Activated naive CD4-positive, alpha-beta T cell treated with anti-CD3 and anti-CD28 coated beads, Interleukin-2, amount 50 U/mL, for 24 hours (primary cell): ENCODE results near the gene RUFY4.

Experiments used
- H3K27ac Mint-ChIP-seq: one replicate; pipeline ENCODE4 v1.8.0; 2021; ENCODE audit warnings: mild to moderate bottlenecking, mixed read lengths
- H3K27me3 Mint-ChIP-seq: one replicate; pipeline ENCODE4 v1.8.0; 2021; ENCODE audit warnings: mixed read lengths
- H3K36me3 Mint-ChIP-seq: one replicate; pipeline ENCODE4 v1.8.0; 2021; ENCODE audit warnings: mixed read lengths
- H3K4me1 Mint-ChIP-seq: one replicate; pipeline ENCODE4 v1.8.0; 2021; ENCODE audit warnings: mixed read lengths
- H3K4me3 Mint-ChIP-seq: one replicate; pipeline ENCODE4 v1.8.0; 2021; ENCODE audit warnings: mild to moderate bottlenecking, mixed read lengths
- H3K9me3 Mint-ChIP-seq: one replicate; pipeline ENCODE4 v1.8.0; 2021; ENCODE audit warnings: mixed read lengths

Gene RUFY4

GRCh38 chr2:218069606-218070300 is 700 bp downstream of the RUFY4 start:
- no peaks in the 10 kb centered on the region for H3K36me3 Mint-ChIP-seq
- H3K27me3 Mint-ChIP-seq = peaks cover 1% of the 10 kb centered on the region
- no peak overlapping the region for H3K4me3 Mint-ChIP-seq
- no peak overlapping the region for H3K27ac Mint-ChIP-seq
- peaks cover 8% of the 10 kb centered on the region for H3K4me1 Mint-ChIP-seq
- no peaks in the 10 kb centered on the region for H3K9me3 Mint-ChIP-seq

- Mint-ChIP-seq H3K9me3 (no peaks in the 10 kb centered on the region), H3K36me3 (no peaks in the 10 kb centered on the region), H3K4me3 (no peak overlapping the region), H3K27ac (no peak overlapping the region), H3K4me1 (peaks cover 8% of the 10 kb centered on the region), H3K27me3 (peaks cover 1% of the 10 kb centered on the region)
Observed at GRCh38 chr2:218070587-218070986, 1.5 kb downstream of the RUFY4 start.

- Mint-ChIP-seq H3K4me3 (no peak overlapping the region), H3K36me3 (no peaks in the 10 kb centered on the region), H3K27me3 (peaks cover 1% of the 10 kb centered on the region), H3K9me3 (no peaks in the 10 kb centered on the region), H3K27ac (no peak overlapping the region), H3K4me1 (peaks cover 8% of the 10 kb centered on the region)
Observed at GRCh38 chr2:218071218-218071937, 2.3 kb downstream of the RUFY4 start.

- Mint-ChIP-seq H3K27ac (no peak overlapping the region), H3K27me3 (peaks cover 1% of the 10 kb centered on the region), H3K36me3 (no peaks in the 10 kb centered on the region), H3K9me3 (no peaks in the 10 kb centered on the region), H3K4me3 (no peak overlapping the region), H3K4me1 (peaks cover 8% of the 10 kb centered on the region)
Observed at GRCh38 chr2:218072002-218072401, 2.9 kb downstream of the RUFY4 start.

GRCh38 chr2:218072478-218073024 is 3.5 kb downstream of the RUFY4 start:
- no peak overlapping the region for H3K4me3 Mint-ChIP-seq
- peaks cover 8% of the 10 kb centered on the region for H3K4me1 Mint-ChIP-seq
- H3K27me3 Mint-ChIP-seq = peaks cover 1% of the 10 kb centered on the region
- H3K9me3 Mint-ChIP-seq = no peaks in the 10 kb centered on the region
- no peak overlapping the region for H3K27ac Mint-ChIP-seq
- no peaks in the 10 kb centered on the region for H3K36me3 Mint-ChIP-seq

GRCh38 chr2:218073185-218073584 is 4.1 kb downstream of the RUFY4 start:
- Mint-ChIP-seq H3K4me3 (no peak overlapping the region), H3K4me1 (peaks cover 8% of the 10 kb centered on the region), H3K36me3 (no peaks in the 10 kb centered on the region), H3K9me3 (no peaks in the 10 kb centered on the region), H3K27me3 (peaks cover 1% of the 10 kb centered on the region), H3K27ac (no peak overlapping the region)

GRCh38 chr2:218074031-218074430 is 5.0 kb downstream of the RUFY4 start:
- no peak overlapping the region for H3K27ac Mint-ChIP-seq
- H3K36me3 Mint-ChIP-seq = no peaks in the 10 kb centered on the region
- no peak overlapping the region for H3K4me3 Mint-ChIP-seq
- H3K4me1 Mint-ChIP-seq = peaks cover 3% of the 10 kb centered on the region
- H3K9me3 Mint-ChIP-seq = no peaks in the 10 kb centered on the region
- peaks cover 1% of the 10 kb centered on the region for H3K27me3 Mint-ChIP-seq

GRCh38 chr2:218075975-218076811 is 7.1 kb downstream of the RUFY4 start:
- no peaks in the 10 kb centered on the region for H3K36me3 Mint-ChIP-seq
- no peak overlapping the region for H3K27ac Mint-ChIP-seq
- no peak overlapping the region for H3K4me3 Mint-ChIP-seq
- H3K9me3 Mint-ChIP-seq = no peaks in the 10 kb centered on the region
- H3K4me1 Mint-ChIP-seq = no peaks in the 10 kb centered on the region
- peaks cover 1% of the 10 kb centered on the region for H3K27me3 Mint-ChIP-seq

GRCh38 chr2:218077464-218078216 is 8.6 kb downstream of the RUFY4 start:
- H3K27ac Mint-ChIP-seq = no peak overlapping the region
- no peak overlapping the region for H3K4me3 Mint-ChIP-seq
- peaks cover 1% of the 10 kb centered on the region for H3K27me3 Mint-ChIP-seq
- no peaks in the 10 kb centered on the region for H3K4me1 Mint-ChIP-seq
- H3K36me3 Mint-ChIP-seq = no peaks in the 10 kb centered on the region
- H3K9me3 Mint-ChIP-seq = no peaks in the 10 kb centered on the region

- Mint-ChIP-seq H3K36me3 (no peaks in the 10 kb centered on the region), H3K27me3 (no peaks in the 10 kb centered on the region), H3K4me3 (no peak overlapping the region), H3K4me1 (no peaks in the 10 kb centered on the region), H3K9me3 (peaks cover 3% of the 10 kb centered on the region), H3K27ac (no peak overlapping the region)
Observed at GRCh38 chr2:218079943-218080913, 11.2 kb downstream of the RUFY4 start.

- no peaks in the 10 kb centered on the region for H3K36me3 Mint-ChIP-seq
- H3K27ac Mint-ChIP-seq = no peak overlapping the region
- no peaks in the 10 kb centered on the region for H3K27me3 Mint-ChIP-seq
- H3K4me1 Mint-ChIP-seq = no peaks in the 10 kb centered on the region
- no peak overlapping the region for H3K4me3 Mint-ChIP-seq
- H3K9me3 Mint-ChIP-seq = peaks cover 8% of the 10 kb centered on the region
Observed at GRCh38 chr2:218081063-218081462, 12.0 kb downstream of the RUFY4 start.

GRCh38 chr2:218081695-218082094 is 12.6 kb downstream of the RUFY4 start:
- H3K27me3 Mint-ChIP-seq = no peaks in the 10 kb centered on the region
- no peaks in the 10 kb centered on the region for H3K4me1 Mint-ChIP-seq
- no peaks in the 10 kb centered on the region for H3K36me3 Mint-ChIP-seq
- peaks cover 14% of the 10 kb centered on the region for H3K9me3 Mint-ChIP-seq
- H3K27ac Mint-ChIP-seq = no peak overlapping the region
- H3K4me3 Mint-ChIP-seq = no peak overlapping the region

- Mint-ChIP-seq H3K4me3 (no peak overlapping the region), H3K9me3 (peaks cover 15% of the 10 kb centered on the region), H3K27ac (no peak overlapping the region), H3K27me3 (no peaks in the 10 kb centered on the region), H3K4me1 (no peaks in the 10 kb centered on the region), H3K36me3 (no peaks in the 10 kb centered on the region)
Observed at GRCh38 chr2:218082586-218083351, 13.7 kb downstream of the RUFY4 start.

GRCh38 chr2:218083352-218083676 is 14.3 kb downstream of the RUFY4 start:
- no peaks in the 10 kb centered on the region for H3K36me3 Mint-ChIP-seq
- no peak overlapping the region for H3K4me3 Mint-ChIP-seq
- peaks cover 15% of the 10 kb centered on the region for H3K9me3 Mint-ChIP-seq
- H3K27me3 Mint-ChIP-seq = no peaks in the 10 kb centered on the region
- H3K4me1 Mint-ChIP-seq = no peaks in the 10 kb centered on the region
- no peak overlapping the region for H3K27ac Mint-ChIP-seq
